Measurements from ENCODE around the gene SPATA2. TPM values are rescaled to one million over a fixed set of nuclear protein-coding genes. Genes with fewer than 3 reads are reported as not detected.
A peak's percentile ranks its signal among the peaks of the same experiment; 100 is the strongest.
"Not testable (repeated sequence)": the region's sequence is repeated elsewhere in the genome, so short reads cannot be mapped to it uniquely, and the experiment has no call there.

SPATA2 gene
- total and polyA plus RNA-seq, 2 of the 8 experiments (the other 6 are each of a cell fraction or from before 2014, with no cell fraction given) = 11.0 to 13.0 TPM

GRCh38 chr20:49957089-49957938, 42.0 kb upstream of the SPATA2 start:
- 93% methylated on average over 12 of the region's 12 CpGs; no CpG with 5 or more reads in 1 of the 2 experiments for WGBS, 2 experiments (ENCODE audit: extremely low coverage in 1 of 2, insufficient coverage in 1 of 2, insufficient read length in 1 of 2, insufficient replicate concordance in 2 of 2, low coverage in 1 of 2, low lambda C conversion rate in 2 of 2, missing lambda C conversion rate in 1 of 2)
- not testable (repeated sequence) for H4K8ac ChIP-seq (ENCODE audit: extremely low read depth, insufficient read depth, low read length); H3K4me1 ChIP-seq (replicated peaks in 1 of 4; ENCODE audit: control insufficient read depth in 3 of 4, insufficient read depth in 4 of 4, low read length in 3 of 4); H3K27ac ChIP-seq (ENCODE audit: low read depth, low read length); H2BK20ac ChIP-seq (ENCODE audit: low read length); H2BK120ac ChIP-seq (replicated peaks; ENCODE audit: low read depth, low read length); H3K56ac ChIP-seq (replicated peaks; ENCODE audit: insufficient read length, low read depth, low read length); H4K20me1 ChIP-seq (replicated peaks in 1 of 2; ENCODE audit: control insufficient read depth in 1 of 2, insufficient read depth in 2 of 2, low read length in 2 of 2); H3K23me2 ChIP-seq (ENCODE audit: low read depth, low read length); H3K14ac ChIP-seq (ENCODE audit: insufficient read length); H3K4me2 ChIP-seq (ENCODE audit: insufficient read depth in 1 of 2, low read depth in 2 of 2, low read length in 2 of 2); H3K79me2 ChIP-seq (ENCODE audit: control insufficient read depth in 1 of 2, insufficient read depth in 2 of 2, low read length in 2 of 2); H2AFZ ChIP-seq (ENCODE audit: low read length); H3K4ac ChIP-seq (replicated peaks; ENCODE audit: insufficient read length, low read depth, low read length); H2BK5ac ChIP-seq (ENCODE audit: low read depth, low read length); DNase-seq (ENCODE audit: low read depth in 1 of 2, low spot score in 2 of 2); H4K5ac ChIP-seq (ENCODE audit: insufficient read length, low read depth, low read length); H3K23ac ChIP-seq (ENCODE audit: insufficient read length); H2BK15ac ChIP-seq (ENCODE audit: low read length); H2BK12ac ChIP-seq (ENCODE audit: low read depth, low read length); H4K91ac ChIP-seq (replicated peaks; ENCODE audit: insufficient read length, low read length); H3K4me3 ChIP-seq (ENCODE audit: extremely low read depth in 1 of 4, insufficient read depth in 2 of 4, low read depth in 3 of 4, low read length in 4 of 4); H3K27me3 ChIP-seq (replicated peaks in 1 of 4; ENCODE audit: control insufficient read depth in 3 of 4, extremely low read depth in 1 of 4, insufficient read depth in 3 of 4, low read length in 3 of 4); H2AK5ac ChIP-seq (ENCODE audit: low read depth, low read length); FAIRE-seq; H3K18ac ChIP-seq (ENCODE audit: extremely low read depth, low read length); H3K79me1 ChIP-seq (ENCODE audit: low read depth, low read length); H3K9me3 ChIP-seq (ENCODE audit: insufficient read depth in 2 of 2, low read depth in 1 of 2, low read length in 1 of 2); H3K9ac ChIP-seq (replicated peaks in 1 of 4; ENCODE audit: extremely low read depth in 1 of 4, low read depth in 3 of 4, low read length in 3 of 4)
- TF ChIP-seq CTCF (IDR thresholded peaks at IDR 0.05; ENCODE audit: control extremely low read depth in 1 of 3, insufficient read depth in 1 of 3, low read depth in 1 of 3, low read length in 3 of 3) = peak in 2 of 3 experiments; percentile 10 to 15; a peak in 2 of 4 replicates
- ChIA-PET POLR2A (ENCODE audit: partially characterized antibody) (interaction anchor here (0.6 to 2.0 kb wide), 2 partner anchors 13 to 169 kb away, joined by 4 to 5 read pairs; no protein-coding TSS in a partner anchor), CTCF (ENCODE audit: partially characterized antibody) (interaction anchor here (0.8 to 1.6 kb wide), 8 partner anchors 12 to 114 kb away, joined by 3 to 7 read pairs (median 3); no protein-coding TSS in a partner anchor)
- peaks cover 4 to 28% (median 17%) of the 10 kb centered on the region in 4 experiments; a peak in 6 of 8 replicates for H3K36me3 ChIP-seq (ENCODE audit: control insufficient read depth in 2 of 4, insufficient read depth in 4 of 4, low read length in 3 of 4)

All from H1 (cell line).